Peyer's patch (tissue), 4 donors: ENCODE results near the gene GADD45GIP1.

ENCODE experiments used
- POLR2A ChIP-seq, 2 donors: fragments of 450-650 bp; IDR thresholded peaks; one replicate each; pipeline ENCODE4 v1.5.1; 2017; ENCODE audit warnings: antibody characterized with exemption in 2 of 2, mild to moderate bottlenecking in 2 of 2, moderate library complexity in 2 of 2
- TF ChIP-seq, protein P1 (sequence below), 6 experiments: fragments of 450-650 bp in 4 of 6; fragments of 200-600 bp in 2 of 6; sonication (generic) in 1 of 6; IDR thresholded peaks; one replicate each; pipeline ENCODE4 v1.5.1; 2017 to 2019; ENCODE audit warnings: antibody characterized with exemption in 6 of 6, mild to moderate bottlenecking in 3 of 6, moderate library complexity in 1 of 6

DNA sequence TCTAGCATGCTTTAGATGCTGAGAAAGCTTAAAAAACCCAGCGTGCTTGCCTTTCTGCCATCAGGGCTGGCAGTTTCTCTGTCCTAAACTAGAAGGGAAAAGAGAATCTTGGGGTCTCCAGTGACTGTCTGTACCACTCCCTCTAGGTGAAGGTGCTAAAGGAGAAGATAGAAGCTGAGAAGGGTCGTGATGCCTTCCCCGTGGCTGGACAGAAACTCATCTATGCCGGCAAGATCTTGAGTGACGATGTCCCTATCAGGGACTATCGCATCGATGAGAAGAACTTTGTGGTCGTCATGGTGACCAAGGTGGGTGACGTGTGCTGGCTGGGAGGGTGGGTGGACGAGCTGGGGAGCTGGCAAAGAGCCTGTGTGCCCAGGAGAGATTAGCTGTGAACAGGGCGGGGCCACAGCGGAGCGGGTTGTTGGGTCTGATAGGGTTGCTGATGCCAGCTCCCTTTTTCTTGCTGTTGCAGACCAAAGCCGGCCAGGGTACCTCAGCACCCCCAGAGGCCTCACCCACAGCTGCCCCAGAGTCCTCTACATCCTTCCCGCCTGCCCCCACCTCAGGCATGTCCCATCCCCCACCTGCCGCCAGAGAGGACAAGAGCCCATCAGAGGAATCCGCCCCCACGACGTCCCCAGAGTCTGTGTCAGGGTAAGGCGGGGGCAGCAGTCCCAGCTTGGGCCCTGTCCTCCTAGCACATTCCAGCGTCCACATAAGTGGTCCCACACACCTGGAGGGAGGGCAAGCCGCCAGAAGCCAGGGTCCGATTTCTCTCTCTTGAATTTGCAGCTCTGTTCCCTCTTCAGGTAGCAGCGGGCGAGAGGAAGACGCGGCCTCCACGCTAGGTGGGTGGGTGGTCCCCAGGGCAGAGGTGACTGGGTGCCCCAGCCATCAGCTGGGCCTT is 9.1 kb downstream of the GADD45GIP1 start:
- TF ChIP-seq, protein P1, sequence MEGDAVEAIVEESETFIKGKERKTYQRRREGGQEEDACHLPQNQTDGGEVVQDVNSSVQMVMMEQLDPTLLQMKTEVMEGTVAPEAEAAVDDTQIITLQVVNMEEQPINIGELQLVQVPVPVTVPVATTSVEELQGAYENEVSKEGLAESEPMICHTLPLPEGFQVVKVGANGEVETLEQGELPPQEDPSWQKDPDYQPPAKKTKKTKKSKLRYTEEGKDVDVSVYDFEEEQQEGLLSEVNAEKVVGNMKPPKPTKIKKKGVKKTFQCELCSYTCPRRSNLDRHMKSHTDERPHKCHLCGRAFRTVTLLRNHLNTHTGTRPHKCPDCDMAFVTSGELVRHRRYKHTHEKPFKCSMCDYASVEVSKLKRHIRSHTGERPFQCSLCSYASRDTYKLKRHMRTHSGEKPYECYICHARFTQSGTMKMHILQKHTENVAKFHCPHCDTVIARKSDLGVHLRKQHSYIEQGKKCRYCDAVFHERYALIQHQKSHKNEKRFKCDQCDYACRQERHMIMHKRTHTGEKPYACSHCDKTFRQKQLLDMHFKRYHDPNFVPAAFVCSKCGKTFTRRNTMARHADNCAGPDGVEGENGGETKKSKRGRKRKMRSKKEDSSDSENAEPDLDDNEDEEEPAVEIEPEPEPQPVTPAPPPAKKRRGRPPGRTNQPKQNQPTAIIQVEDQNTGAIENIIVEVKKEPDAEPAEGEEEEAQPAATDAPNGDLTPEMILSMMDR (IDR thresholded peaks at IDR 0.05), result no peak
- TF ChIP-seq POLR2A (IDR thresholded peaks at IDR 0.05), result no peak
